HG03095 (cell line): Measurements from ENCODE around the gene CDCA7.
"Not testable (repeated sequence)": the region's sequence is repeated elsewhere in the genome, so short reads cannot be mapped to it uniquely, and the experiment has no call there.

ENCODE experiments used
- ATAC-seq: cut with Tn5 transposase; IDR thresholded peaks from one replicate; pipeline ENCODE4 v1.9.1; 2021; ENCODE audit warnings: moderate library complexity; ENCODE audit not compliant: unreplicated experiment

The CDCA7 gene

DNA sequence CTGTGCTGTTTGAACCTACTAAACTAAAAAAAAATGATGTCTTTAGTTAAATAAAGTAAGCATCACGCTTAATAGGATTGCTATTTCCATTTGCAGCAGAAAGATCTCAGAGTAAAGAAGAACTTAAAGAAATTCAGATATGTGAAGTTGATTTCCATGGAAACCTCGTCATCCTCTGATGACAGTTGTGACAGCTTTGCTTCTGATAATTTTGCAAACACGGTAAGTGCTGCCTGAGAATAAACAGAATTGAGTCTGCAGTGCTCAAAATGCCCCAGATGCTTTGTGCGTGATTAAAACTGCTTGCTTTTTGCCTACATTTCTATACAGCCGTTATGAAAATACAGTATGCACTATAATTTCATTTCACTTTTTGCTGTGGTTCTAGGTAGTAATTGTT is 3.9 kb downstream of the CDCA7 start:
- ATAC-seq, result no peak

DNA sequence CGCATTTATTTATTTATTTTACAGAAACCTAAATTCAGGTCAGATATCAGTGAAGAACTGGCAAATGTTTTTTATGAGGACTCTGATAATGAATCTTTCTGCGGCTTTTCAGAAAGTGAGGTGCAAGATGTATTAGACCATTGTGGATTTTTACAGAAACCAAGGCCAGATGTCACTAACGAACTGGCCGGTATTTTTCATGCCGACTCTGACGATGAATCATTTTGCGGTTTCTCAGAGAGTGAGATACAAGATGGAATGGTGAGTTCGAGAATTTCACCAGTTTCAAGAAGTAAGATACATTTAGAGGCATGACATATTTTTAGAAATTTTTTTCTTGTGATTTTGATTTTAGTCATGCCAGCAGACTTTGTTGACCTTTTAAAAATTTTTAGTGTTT is 4.6 kb downstream of the CDCA7 start:
- peak; percentile 45 for ATAC-seq

- ATAC-seq, result no peak
Observed at GRCh38 chr2:173370198-173370597, 15.5 kb downstream of the CDCA7 start.

DNA sequence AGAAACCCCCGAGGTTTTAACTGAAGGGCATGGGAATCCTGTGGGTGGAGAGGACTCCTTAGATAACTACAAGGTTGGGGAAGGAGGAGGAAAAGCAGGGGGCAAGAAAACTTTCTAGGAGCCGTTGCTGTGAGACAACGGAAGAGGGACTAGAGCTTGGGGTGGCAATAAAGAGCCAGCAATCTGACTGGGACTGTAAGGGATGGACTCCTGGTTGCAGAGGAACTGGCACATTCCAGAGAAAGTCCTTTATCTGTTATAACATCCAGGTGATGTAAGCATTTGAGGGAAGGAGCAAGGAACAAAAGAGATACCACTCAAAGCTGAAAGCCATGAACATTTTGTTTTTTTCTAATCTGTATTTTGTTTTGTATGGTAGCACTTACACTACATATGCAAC is 16.4 kb downstream of the CDCA7 start:
- ATAC-seq, result no peak

DNA sequence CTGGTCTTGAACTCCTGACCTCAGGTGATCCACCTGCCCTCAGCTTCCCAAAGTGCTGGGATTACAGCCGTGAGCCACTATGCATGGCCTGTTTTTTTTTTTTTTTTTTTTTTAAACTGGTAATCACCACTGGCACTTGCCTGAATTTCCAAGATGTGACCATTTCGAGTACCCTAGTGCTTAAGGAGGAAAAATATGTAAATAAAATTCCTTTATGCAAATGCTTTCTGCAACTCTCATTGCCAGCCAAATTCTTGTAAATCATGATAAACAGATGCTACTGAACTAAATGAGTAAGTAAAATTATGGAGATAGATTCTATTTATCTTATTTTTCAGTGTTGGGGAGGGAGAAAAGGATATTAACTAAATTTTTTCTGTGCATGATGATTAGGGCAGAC is 18.6 kb downstream of the CDCA7 start:
- ATAC-seq, result no peak

- no peak for ATAC-seq
Observed at GRCh38 chr2:173374634-173375033, 20.0 kb downstream of the CDCA7 start.

GRCh38 chr2:173385534-173385933 is 30.9 kb downstream of the CDCA7 start:
- ATAC-seq, result not testable (repeated sequence)

DNA sequence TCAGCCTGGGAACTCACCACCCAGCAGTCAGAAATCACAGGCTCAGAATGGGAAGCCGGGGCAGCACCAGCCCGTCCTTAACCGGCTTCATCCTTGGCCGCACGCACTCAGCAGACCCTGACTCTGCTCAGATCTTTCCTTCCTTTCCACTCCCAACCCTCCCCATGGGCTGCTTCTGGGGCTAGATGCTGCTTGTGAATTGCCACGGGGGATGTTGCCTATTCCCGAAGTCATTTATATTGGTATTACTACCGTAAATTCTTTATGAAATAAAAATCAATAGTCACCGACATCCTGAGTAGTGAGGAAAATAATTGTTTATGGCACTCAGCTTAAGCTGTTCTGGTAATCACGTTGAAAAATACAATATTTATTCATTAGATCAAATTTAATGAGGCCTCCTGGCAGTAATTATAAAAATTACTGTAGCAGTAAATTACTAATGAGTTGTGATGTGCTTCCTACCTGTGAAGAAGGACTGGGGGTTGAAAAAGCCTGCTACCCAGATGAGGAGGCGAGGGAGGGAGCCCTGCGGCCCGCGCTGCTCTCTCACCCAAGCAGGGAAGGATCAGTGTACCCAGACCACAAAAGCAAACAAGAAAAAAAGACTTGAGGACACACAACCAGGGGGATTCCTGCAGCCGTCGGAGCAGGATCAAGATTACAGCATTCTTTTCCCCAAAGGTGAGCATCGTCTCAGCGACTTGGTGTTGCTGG is 31.5 kb downstream of the CDCA7 start:
- ATAC-seq, result no peak

DNA sequence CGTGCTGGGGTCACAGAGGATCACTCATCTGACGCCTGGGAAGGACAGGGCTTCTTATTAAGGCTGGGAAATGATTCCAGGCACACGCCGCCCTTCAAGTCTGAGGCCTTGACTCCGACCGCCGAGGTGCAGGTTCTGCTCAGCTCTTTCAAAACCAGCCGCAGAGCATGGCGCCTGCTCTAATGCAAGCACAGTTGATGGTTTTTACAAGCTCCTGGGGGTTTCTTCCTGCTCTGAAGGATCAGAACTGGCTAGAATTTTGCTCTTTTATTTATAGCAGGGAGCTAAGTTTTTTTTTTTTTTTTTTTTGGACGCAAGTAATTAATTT is 32.0 kb downstream of the CDCA7 start:
- ATAC-seq, result no peak

- ATAC-seq, result no peak
Observed at GRCh38 chr2:173387079-173387478, 32.4 kb downstream of the CDCA7 start.

- ATAC-seq, result no peak
Observed at GRCh38 chr2:173387660-173388059, 33.0 kb downstream of the CDCA7 start.

- no peak for ATAC-seq
Observed at GRCh38 chr2:173388795-173389194, 34.1 kb downstream of the CDCA7 start.

GRCh38 chr2:173390036-173390435 is 35.4 kb downstream of the CDCA7 start:
- no peak for ATAC-seq

DNA sequence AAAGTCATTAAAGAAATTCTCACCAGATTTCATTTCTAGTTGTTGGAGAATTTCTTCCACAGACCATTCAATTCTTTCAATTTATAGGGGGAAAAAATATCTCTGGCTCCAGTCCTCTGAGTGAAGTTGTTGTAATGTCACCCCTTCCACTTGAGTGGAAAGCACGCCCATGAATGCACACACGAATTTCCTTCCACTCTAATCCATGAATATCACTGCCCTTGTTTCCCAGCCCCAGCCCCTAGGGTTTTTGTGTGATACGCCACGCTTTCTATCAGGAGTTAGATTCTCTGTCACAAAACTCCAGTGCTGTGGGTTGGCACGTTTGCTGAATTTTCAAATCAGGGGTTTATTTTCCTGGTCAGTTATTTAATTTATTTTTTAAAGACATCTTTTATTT is 38.1 kb downstream of the CDCA7 start:
- ATAC-seq, result no peak

GRCh38 chr2:173393186-173393585 is 38.5 kb downstream of the CDCA7 start:
- ATAC-seq, result no peak

GRCh38 chr2:173393636-173394035 is 39.0 kb downstream of the CDCA7 start:
- ATAC-seq, result no peak

DNA sequence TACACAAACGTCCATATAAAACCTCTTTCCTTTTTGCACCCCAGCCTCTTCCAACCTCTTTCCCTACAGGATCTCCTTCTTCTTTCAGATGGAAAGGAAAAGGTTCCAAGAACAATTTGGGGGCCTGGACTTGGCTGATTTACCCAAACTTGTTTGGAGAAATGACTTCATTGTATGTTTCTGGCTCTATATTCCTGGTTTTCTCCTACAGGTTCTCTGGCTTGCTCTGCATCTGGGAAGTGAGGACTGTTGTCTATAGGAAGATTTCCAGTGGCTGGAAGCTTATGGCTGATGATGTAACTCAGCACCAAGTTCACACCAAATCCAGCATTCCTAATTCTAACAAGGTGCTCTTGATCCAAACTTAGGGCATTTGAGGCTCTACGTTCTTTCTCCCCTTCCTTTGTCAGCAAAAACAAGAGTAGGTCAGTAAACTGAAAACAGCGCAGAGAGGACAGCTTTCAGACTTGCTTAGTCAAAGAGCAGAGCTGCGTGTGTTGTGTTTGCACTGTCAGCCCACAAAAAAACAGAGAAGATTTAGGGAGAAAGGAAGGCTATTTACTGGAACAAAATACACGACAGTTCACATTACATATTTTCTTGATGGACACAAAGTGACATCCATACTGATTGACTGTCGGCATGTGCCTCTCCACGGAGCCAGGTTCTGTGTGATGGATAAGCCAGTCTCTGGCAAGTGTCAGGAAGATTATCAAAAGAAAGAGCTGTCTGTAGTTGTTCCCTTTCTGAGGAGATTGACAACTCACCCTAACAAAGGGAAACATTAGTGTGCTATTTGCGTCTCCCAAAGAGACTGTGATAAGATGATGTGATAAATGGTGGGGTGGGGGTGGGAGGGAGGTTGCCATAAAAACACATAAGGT is 39.7 kb downstream of the CDCA7 start:
- no peak for ATAC-seq

DNA sequence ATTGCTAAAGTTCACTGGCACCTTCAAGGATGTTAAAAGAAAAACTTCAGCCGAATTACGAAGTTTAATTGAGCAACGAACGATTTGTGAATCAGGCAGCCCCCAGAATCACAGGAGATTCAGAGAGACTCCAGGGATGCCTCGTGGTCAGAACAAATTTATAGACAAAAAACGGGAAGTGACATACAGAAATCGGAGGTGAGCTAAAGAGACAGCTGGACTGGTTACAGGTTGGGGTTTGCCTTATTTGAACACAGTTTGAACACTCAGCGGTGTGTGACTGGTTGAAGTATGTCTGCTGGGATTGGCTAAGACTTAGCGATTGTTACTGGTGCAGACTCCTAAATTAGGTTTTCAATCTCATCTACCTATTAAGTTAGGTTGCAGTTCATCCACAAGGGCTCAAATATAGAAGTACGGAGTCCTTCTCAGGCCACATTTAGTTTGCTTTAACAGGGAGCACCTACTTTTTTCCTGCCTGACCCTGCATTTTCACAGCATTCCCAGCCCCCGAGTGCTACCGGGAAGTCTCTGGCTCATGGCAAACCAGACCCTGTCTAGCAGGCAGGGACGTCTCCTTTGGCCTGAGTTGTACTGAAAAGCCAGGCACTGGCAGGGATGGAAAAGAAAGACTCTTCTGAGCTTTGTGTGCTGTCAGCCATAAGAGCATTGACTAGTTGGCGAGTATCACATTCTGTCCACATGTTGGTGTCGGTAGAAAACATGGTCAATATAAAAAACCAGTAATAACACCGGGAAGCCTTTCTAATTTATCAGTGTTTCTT is 41.1 kb downstream of the CDCA7 start:
- ATAC-seq, result no peak

DNA sequence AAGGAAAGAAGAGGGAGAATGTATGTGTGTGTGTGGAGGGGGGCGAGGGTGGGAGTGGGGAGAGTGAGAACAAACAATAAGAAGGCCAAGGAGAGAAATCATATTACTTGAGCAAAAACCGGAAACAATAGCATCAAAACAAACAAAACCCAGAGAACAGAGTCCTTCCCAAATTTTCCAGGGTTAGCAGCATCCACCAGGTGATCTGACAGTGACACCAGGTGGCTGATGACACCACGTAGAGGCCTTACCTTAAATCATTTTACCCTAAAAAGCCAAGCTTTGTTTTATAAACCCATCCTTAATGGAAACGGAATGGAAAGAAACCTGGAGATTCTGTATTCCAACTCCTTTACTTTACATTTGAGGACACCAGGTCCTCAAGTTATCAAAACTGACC is 42.9 kb downstream of the CDCA7 start:
- ATAC-seq, result no peak

GRCh38 chr2:173399229-173399628 is 44.6 kb downstream of the CDCA7 start:
- ATAC-seq, result no peak

DNA sequence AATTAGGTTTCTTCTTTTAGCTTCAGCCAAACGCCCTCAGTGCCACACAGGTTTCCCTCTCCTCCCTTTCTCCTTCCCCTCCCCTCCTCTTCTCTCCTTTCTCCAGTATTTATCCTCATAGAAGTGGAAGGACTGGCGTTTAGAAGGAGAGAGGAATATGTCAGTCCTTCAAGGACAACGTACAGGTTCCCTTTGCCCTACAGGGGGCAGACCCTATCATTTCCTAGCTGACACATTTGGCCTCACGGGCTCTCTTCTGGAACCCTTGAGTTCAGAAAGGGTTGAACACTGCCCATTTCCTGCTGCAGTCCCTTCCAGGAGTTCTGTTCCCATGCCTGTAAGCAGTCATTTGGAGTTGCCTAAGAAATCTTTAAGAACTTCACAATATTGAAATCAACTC is 46.1 kb downstream of the CDCA7 start:
- ATAC-seq, result no peak
